Measurements from ENCODE around the gene GLIS1.

Gene GLIS1

GRCh38 chr1:53638360-53639035, 100.5 kb downstream of the GLIS1 start:
- no peak for DNase-seq (ENCODE audit: low read depth in 2 of 2, low spot score in 1 of 2)

- DNase-seq (ENCODE audit: low read depth in 2 of 2, low spot score in 1 of 2) = no peak
Measured at GRCh38 chr1:53637511-53638359, 101.2 kb downstream of the GLIS1 start.

GRCh38 chr1:53636621-53637171, 102.3 kb downstream of the GLIS1 start:
- no peak for DNase-seq (ENCODE audit: low read depth in 2 of 2, low spot score in 1 of 2)

GRCh38 chr1:53634571-53634979, 104.4 kb downstream of the GLIS1 start:
- no peak for DNase-seq (ENCODE audit: low read depth in 2 of 2, low spot score in 1 of 2)

- no peak for DNase-seq (ENCODE audit: low read depth in 2 of 2, low spot score in 1 of 2)
Measured at GRCh38 chr1:53633073-53633704, 105.8 kb downstream of the GLIS1 start.

GRCh38 chr1:53631622-53632310, 107.2 kb downstream of the GLIS1 start:
- DNase-seq (ENCODE audit: low read depth in 2 of 2, low spot score in 1 of 2) = no peak

GRCh38 chr1:53629101-53629691, 109.8 kb downstream of the GLIS1 start:
- no peak for DNase-seq (ENCODE audit: low read depth in 2 of 2, low spot score in 1 of 2)

- no peak for DNase-seq (ENCODE audit: low read depth in 2 of 2, low spot score in 1 of 2)
Measured at GRCh38 chr1:53628286-53628955, 110.5 kb downstream of the GLIS1 start.

- no peak for DNase-seq (ENCODE audit: low read depth in 2 of 2, low spot score in 1 of 2)
Measured at GRCh38 chr1:53627666-53628065, 111.3 kb downstream of the GLIS1 start.

GRCh38 chr1:53627031-53627430, 111.9 kb downstream of the GLIS1 start:
- DNase-seq (ENCODE audit: low read depth in 2 of 2, low spot score in 1 of 2) = no peak

GRCh38 chr1:53626616-53627015, 112.3 kb downstream of the GLIS1 start:
- no peak for DNase-seq (ENCODE audit: low read depth in 2 of 2, low spot score in 1 of 2)

GRCh38 chr1:53625766-53626520, 113.0 kb downstream of the GLIS1 start:
- no peak for DNase-seq (ENCODE audit: low read depth in 2 of 2, low spot score in 1 of 2)

GRCh38 chr1:53625049-53625448, 113.9 kb downstream of the GLIS1 start:
- no peak for DNase-seq (ENCODE audit: low read depth in 2 of 2, low spot score in 1 of 2)

GRCh38 chr1:53622531-53622930, 116.4 kb downstream of the GLIS1 start:
- no peak for DNase-seq (ENCODE audit: low read depth in 2 of 2, low spot score in 1 of 2)

- no peak for DNase-seq (ENCODE audit: low read depth in 2 of 2, low spot score in 1 of 2)
Measured at GRCh38 chr1:53621144-53621543, 117.8 kb downstream of the GLIS1 start.

GRCh38 chr1:53620061-53620855, 118.7 kb downstream of the GLIS1 start:
- DNase-seq (ENCODE audit: low read depth in 2 of 2, low spot score in 1 of 2) = no peak

- DNase-seq (ENCODE audit: low read depth in 2 of 2, low spot score in 1 of 2) = no peak
Measured at GRCh38 chr1:53619367-53620060, 119.5 kb downstream of the GLIS1 start.

All from stimulated activated CD8-positive, alpha-beta memory T cell treated with anti-CD3 and anti-CD28 coated beads, Interleukin-4, amount 100 ng/mL, for 1 hour (primary cell).